GM19043 (cell line): ENCODE measurements around the gene OLAH.

Source experiments
- ATAC-seq: cut with Tn5 transposase; IDR thresholded peaks from one replicate; pipeline ENCODE4 v1.9.1; 2021; ENCODE audit warnings: low read depth; ENCODE audit not compliant: unreplicated experiment

OLAH gene

GRCh38 chr10:15122477-15123030, 78.8 kb downstream of the OLAH start:
- peak; percentile 88 for ATAC-seq
